ENCODE data around the gene PIP4K2B. TPM values are rescaled to one million over a fixed set of nuclear protein-coding genes. Genes with fewer than 3 reads are reported as not detected.
A peak's percentile ranks its signal among the peaks of the same experiment; 100 is the strongest.

The PIP4K2B gene
- total RNA-seq, 2 donors from 2014 or later = 74.3 to 91.6 TPM

GRCh38 chr17:38742411-38743308 lies 56.7 kb downstream of the PIP4K2B start:
- H3K27me3 Mint-ChIP-seq (ENCODE audit: insufficient read depth) = no peaks in the 10 kb centered on the region
- 88 to 95% methylated on average over 20 to 22 of the region's 22 CpGs for WGBS, 2 experiments (ENCODE audit: insufficient coverage in 1 of 2, insufficient read length in 1 of 2)
- H3K36me3 Mint-ChIP-seq (ENCODE audit: low read depth) = peaks cover 52% of the 10 kb centered on the region

DNA sequence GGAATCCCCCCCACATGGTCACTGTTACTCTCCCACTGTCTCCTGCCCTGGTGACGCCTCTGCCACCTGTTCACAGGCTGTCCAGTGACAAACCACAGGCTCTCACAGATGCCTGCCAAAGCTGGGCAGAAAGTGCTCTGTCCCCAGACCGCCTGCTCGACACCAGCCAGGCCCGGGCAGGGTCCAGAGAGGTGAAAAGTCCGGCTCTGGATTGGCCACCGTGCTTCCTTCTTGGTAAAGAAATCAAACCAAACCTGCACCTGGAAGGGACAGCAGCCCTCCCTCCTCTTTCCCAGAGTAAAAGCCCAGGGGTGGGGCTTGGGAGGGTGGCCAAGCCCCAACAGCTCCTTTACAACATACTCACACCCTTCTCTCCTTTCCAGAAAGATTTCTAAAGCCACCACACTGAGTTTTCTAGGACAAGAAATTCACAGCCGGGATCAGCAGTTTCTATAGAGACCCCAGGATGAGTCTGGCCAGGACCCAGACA lies 57.4 kb downstream of the PIP4K2B start:
- Mint-ChIP-seq H3K4me1 (peaks cover 45% of the 10 kb centered on the region), H3K27ac (no peak overlapping the region)
- 88 to 95% methylated on average over 2 to 7 of the region's 7 CpGs for WGBS, 2 experiments (ENCODE audit: insufficient coverage in 1 of 2, insufficient read length in 1 of 2)

More at GRCh38 chr17:38742411-38743308, 56.7 kb downstream of the PIP4K2B start:
- Mint-ChIP-seq H3K27ac (peak overlapping the region; percentile 62), H3K4me3 (peak overlapping the region; percentile 40), H3K4me1 (peaks cover 45% of the 10 kb centered on the region), H3K9me3 (no peaks in the 10 kb centered on the region)
- H3K27me3 ChIP-seq (ENCODE audit: control insufficient read depth, insufficient read depth, low read length, poor library complexity, severe bottlenecking) = no peaks in the 10 kb centered on the region
- no peak overlapping the region for H3K4me3 ChIP-seq (ENCODE audit: low read length)
- TF ChIP-seq, protein P1, sequence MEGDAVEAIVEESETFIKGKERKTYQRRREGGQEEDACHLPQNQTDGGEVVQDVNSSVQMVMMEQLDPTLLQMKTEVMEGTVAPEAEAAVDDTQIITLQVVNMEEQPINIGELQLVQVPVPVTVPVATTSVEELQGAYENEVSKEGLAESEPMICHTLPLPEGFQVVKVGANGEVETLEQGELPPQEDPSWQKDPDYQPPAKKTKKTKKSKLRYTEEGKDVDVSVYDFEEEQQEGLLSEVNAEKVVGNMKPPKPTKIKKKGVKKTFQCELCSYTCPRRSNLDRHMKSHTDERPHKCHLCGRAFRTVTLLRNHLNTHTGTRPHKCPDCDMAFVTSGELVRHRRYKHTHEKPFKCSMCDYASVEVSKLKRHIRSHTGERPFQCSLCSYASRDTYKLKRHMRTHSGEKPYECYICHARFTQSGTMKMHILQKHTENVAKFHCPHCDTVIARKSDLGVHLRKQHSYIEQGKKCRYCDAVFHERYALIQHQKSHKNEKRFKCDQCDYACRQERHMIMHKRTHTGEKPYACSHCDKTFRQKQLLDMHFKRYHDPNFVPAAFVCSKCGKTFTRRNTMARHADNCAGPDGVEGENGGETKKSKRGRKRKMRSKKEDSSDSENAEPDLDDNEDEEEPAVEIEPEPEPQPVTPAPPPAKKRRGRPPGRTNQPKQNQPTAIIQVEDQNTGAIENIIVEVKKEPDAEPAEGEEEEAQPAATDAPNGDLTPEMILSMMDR (conservative IDR thresholded peaks at IDR 0.05) = no peak
- no peaks in the 10 kb centered on the region for H3K9me3 ChIP-seq (ENCODE audit: control insufficient read depth, low read length)
- no peak overlapping the region for H3K9ac ChIP-seq (ENCODE audit: extremely low read depth, low read length, poor library complexity, severe bottlenecking)
- peaks cover 48% of the 10 kb centered on the region for H3K36me3 ChIP-seq (ENCODE audit: control insufficient read depth, insufficient read depth, low read length)
- peaks cover 5% of the 10 kb centered on the region for H3K4me1 ChIP-seq (ENCODE audit: control insufficient read depth, insufficient read depth, low read length)
- H3K27ac ChIP-seq (ENCODE audit: low read depth, low read length) = peak overlapping the region; percentile 91
- DNase-seq = no peak

GRCh38 chr17:38741461-38741860 lies 57.9 kb downstream of the PIP4K2B start:
- no peak for DNase-seq
- Histone ChIP-seq H3K27me3 (ENCODE audit: control insufficient read depth, insufficient read depth, low read length, poor library complexity, severe bottlenecking) (no peaks in the 10 kb centered on the region), H3K36me3 (ENCODE audit: control insufficient read depth, insufficient read depth, low read length) (peaks cover 53% of the 10 kb centered on the region), H3K4me3 (ENCODE audit: low read length) (no peak overlapping the region), H3K4me1 (ENCODE audit: control insufficient read depth, insufficient read depth, low read length) (peaks cover 5% of the 10 kb centered on the region), H3K9ac (ENCODE audit: extremely low read depth, low read length, poor library complexity, severe bottlenecking) (no peak overlapping the region), H3K27ac (ENCODE audit: low read depth, low read length) (peak overlapping the region; percentile 91), H3K9me3 (ENCODE audit: control insufficient read depth, low read length) (no peaks in the 10 kb centered on the region)
- peaks cover 56% of the 10 kb centered on the region for H3K36me3 Mint-ChIP-seq (ENCODE audit: low read depth)
- no peaks in the 10 kb centered on the region for H3K9me3 Mint-ChIP-seq
- H3K27ac Mint-ChIP-seq = peak overlapping the region; percentile 55
- WGBS, 2 experiments (ENCODE audit: insufficient coverage in 1 of 2, insufficient read length in 1 of 2) = 92 to 96% methylated on average over 4 to 5 of the region's 5 CpGs
- no peaks in the 10 kb centered on the region for H3K27me3 Mint-ChIP-seq (ENCODE audit: insufficient read depth)
- TF ChIP-seq, protein P1 (conservative IDR thresholded peaks at IDR 0.05) = no peak
- peaks cover 41% of the 10 kb centered on the region for H3K4me1 Mint-ChIP-seq
- H3K4me3 Mint-ChIP-seq = no peak overlapping the region

More for the DNA sequence above, 57.4 kb downstream of the PIP4K2B start:
- H3K4me1 ChIP-seq (ENCODE audit: control insufficient read depth, insufficient read depth, low read length) = peaks cover 5% of the 10 kb centered on the region
- Mint-ChIP-seq H3K36me3 (ENCODE audit: low read depth) (peaks cover 56% of the 10 kb centered on the region), H3K4me3 (no peak overlapping the region), H3K27me3 (ENCODE audit: insufficient read depth) (no peaks in the 10 kb centered on the region), H3K9me3 (no peaks in the 10 kb centered on the region)
- H3K27me3 ChIP-seq (ENCODE audit: control insufficient read depth, insufficient read depth, low read length, poor library complexity, severe bottlenecking) = no peaks in the 10 kb centered on the region
- H3K9ac ChIP-seq (ENCODE audit: extremely low read depth, low read length, poor library complexity, severe bottlenecking) = no peak overlapping the region
- TF ChIP-seq, protein P1 (conservative IDR thresholded peaks at IDR 0.05) = no peak
- H3K9me3 ChIP-seq (ENCODE audit: control insufficient read depth, low read length) = no peaks in the 10 kb centered on the region
- DNase-seq = no peak
- H3K27ac ChIP-seq (ENCODE audit: low read depth, low read length) = peak overlapping the region; percentile 91
- peaks cover 53% of the 10 kb centered on the region for H3K36me3 ChIP-seq (ENCODE audit: control insufficient read depth, insufficient read depth, low read length)
- H3K4me3 ChIP-seq (ENCODE audit: low read length) = no peak overlapping the region
